HepG2 (cell line): ENCODE results near the gene XRCC2.

Source experiments
- CREB1 ChIP-seq, 2 experiments: fragments of 450-650 bp in 1 of 2; IDR thresholded peaks; 2 replicates each; pipeline ENCODE4 v1.6.1; 2016 to 2017; ENCODE audit warnings: control low read depth in 1 of 2, mild to moderate bottlenecking in 1 of 2, missing compliant biosample characterization in 1 of 2, missing genetic modification characterization in 1 of 2
- CTCF ChIP-seq: sonication (generic); formaldehyde crosslinking; IDR thresholded peaks from 2 replicates; pipeline ENCODE4 v1.5.0; 2020; ENCODE audit warnings: mild to moderate bottlenecking, missing genetic modification reagents, moderate library complexity
- ELF4 ChIP-seq: sonication (generic); formaldehyde crosslinking; IDR thresholded peaks from 2 replicates; pipeline ENCODE4 v1.5.0; 2020; ENCODE audit warnings: missing genetic modification reagents, mild to moderate bottlenecking, moderate library complexity, borderline replicate concordance
- FOSL1 ChIP-seq: sonication (generic); formaldehyde crosslinking; IDR thresholded peaks from 2 replicates; pipeline ENCODE4 v1.9.0; 2021; ENCODE audit warnings: missing genetic modification reagents, borderline replicate concordance
- MTA1 ChIP-seq: sonication (generic); formaldehyde crosslinking; IDR thresholded peaks from 2 replicates; pipeline ENCODE4 v1.4.0; 2020; ENCODE audit warnings: missing genetic modification reagents, mild to moderate bottlenecking, borderline replicate concordance
- POLR2AphosphoS5 ChIP-seq: IDR thresholded peaks from 2 replicates; pipeline ENCODE4 v1.6.1; 2012; ENCODE audit warnings: low read depth, low read length
- ZBTB40 ChIP-seq, 2 experiments: fragments of 450-650 bp in 1 of 2; sonication (generic) in 1 of 2; formaldehyde crosslinking in 1 of 2; IDR thresholded peaks; 2 replicates each; pipeline versions ENCODE4 v1.6.1 to v1.8.0; 2016 to 2022; ENCODE audit warnings: antibody characterized with exemption in 1 of 2, mild to moderate bottlenecking in 1 of 2, missing genetic modification reagents in 1 of 2
- ZNF350 ChIP-seq: sonication (generic); formaldehyde crosslinking; IDR thresholded peaks from 2 replicates; pipeline ENCODE4 v1.4.0; 2020; ENCODE audit warnings: mild to moderate bottlenecking, low read depth, missing genetic modification reagents, borderline replicate concordance
- ZNF773 ChIP-seq: sonication (generic); formaldehyde crosslinking; IDR thresholded peaks from 2 replicates; pipeline ENCODE4 v1.4.0; 2020; ENCODE audit warnings: missing genetic modification reagents, borderline replicate concordance

GRCh38 chr7:152640829-152641228, 35.1 kb downstream of the XRCC2 start:
- TF ChIP-seq ELF4 = no peak
- TF ChIP-seq ZNF350 (CRISPR knock-in tag) = no peak
- no peak for TF ChIP-seq MTA1
- TF ChIP-seq ZBTB40 (IDR thresholded peaks at IDR 0.05) = no peak
- TF ChIP-seq ZBTB40 (CRISPR knock-in tag; IDR thresholded peaks at IDR 0.05) = no peak
- no peak for TF ChIP-seq CREB1 (IDR thresholded peaks at IDR 0.05)
- no peak for TF ChIP-seq CREB1 (CRISPR knock-in tag; IDR thresholded peaks at IDR 0.05)
- no peak for TF ChIP-seq CTCF (CRISPR knock-in tag)
- TF ChIP-seq ZNF773 (CRISPR knock-in tag) = no peak
- TF ChIP-seq FOSL1 = no peak
- no peak for TF ChIP-seq POLR2AphosphoS5
